ENCODE data around the gene PLA2G2E.
"Not testable (repeated sequence)": the region's sequence is repeated elsewhere in the genome, so short reads cannot be mapped to it uniquely, and the experiment has no call there.

PLA2G2E gene

GRCh38 chr1:19889656-19890055, 33.8 kb downstream of the PLA2G2E start:
- H3K4me3 ChIP-seq (ENCODE audit: low read depth, low read length) = no peak overlapping the region
- DNase-seq (ENCODE audit: low read depth) = no peak
- TF ChIP-seq CTCF (IDR thresholded peaks at IDR 0.05; ENCODE audit: low read depth, low read length, missing control alignments) = no peak

- H3K4me3 ChIP-seq (ENCODE audit: low read depth, low read length) = no peak overlapping the region
- DNase-seq (ENCODE audit: low read depth) = no peak
- no peak for TF ChIP-seq CTCF (IDR thresholded peaks at IDR 0.05; ENCODE audit: low read depth, low read length, missing control alignments)
Measured at GRCh38 chr1:19888112-19888511, 35.3 kb downstream of the PLA2G2E start.

- TF ChIP-seq CTCF (IDR thresholded peaks at IDR 0.05; ENCODE audit: low read depth, low read length, missing control alignments) = no peak
- DNase-seq (ENCODE audit: low read depth) = no peak
- no peak overlapping the region for H3K4me3 ChIP-seq (ENCODE audit: low read depth, low read length)
Measured at GRCh38 chr1:19885821-19886220, 37.6 kb downstream of the PLA2G2E start.

- DNase-seq (ENCODE audit: low read depth) = no peak
- TF ChIP-seq CTCF (IDR thresholded peaks at IDR 0.05; ENCODE audit: low read depth, low read length, missing control alignments) = no peak
- H3K4me3 ChIP-seq (ENCODE audit: low read depth, low read length) = no peak overlapping the region
Measured at GRCh38 chr1:19884312-19884711, 39.1 kb downstream of the PLA2G2E start.

- DNase-seq (ENCODE audit: low read depth) = peak; percentile 90
- TF ChIP-seq CTCF (IDR thresholded peaks at IDR 0.05; ENCODE audit: low read depth, low read length, missing control alignments) = peak; percentile 85
- peak within 1 kb of the TSS; percentile 91 for H3K4me3 ChIP-seq (ENCODE audit: low read depth, low read length)
Measured at GRCh38 chr1:19882111-19883071, 41.0 kb downstream of the PLA2G2E start, which contains the start of gene OTUD3. OTUD3 (plus strand) TSS chr1:19882395; CDS start chr1:19882514, 119 bp downstream.

GRCh38 chr1:19880841-19881240, 42.6 kb downstream of the PLA2G2E start:
- H3K4me3 ChIP-seq (ENCODE audit: low read depth, low read length); DNase-seq (ENCODE audit: low read depth): not testable (repeated sequence)

GRCh38 chr1:19879661-19880060, 43.8 kb downstream of the PLA2G2E start:
- DNase-seq (ENCODE audit: low read depth) = no peak
- no peak for TF ChIP-seq CTCF (IDR thresholded peaks at IDR 0.05; ENCODE audit: low read depth, low read length, missing control alignments)

More at GRCh38 chr1:19879661-19880060, 43.8 kb downstream of the PLA2G2E start:
- no peak overlapping the region for H3K4me3 ChIP-seq (ENCODE audit: low read depth, low read length)
